PC-3 (cell line): ENCODE data around the gene PEX11A.

Source experiments
- EZH2 ChIP-seq: fragments of 300-600 bp; sonication (generic); IDR thresholded peaks from one replicate; pipeline ENCODE4 v1.6.1; 2017; ENCODE audit warnings: antibody characterized with exemption, mild to moderate bottlenecking, low read length; ENCODE audit not compliant: unreplicated experiment
- TF ChIP-seq, protein P1 (sequence below): fragments of 300-600 bp; sonication (generic); conservative IDR thresholded peaks from 2 replicates; pipeline ENCODE4 v1.5.1; 2017; ENCODE audit warnings: antibody characterized with exemption, low read depth, mild to moderate bottlenecking, low read length

DNA sequence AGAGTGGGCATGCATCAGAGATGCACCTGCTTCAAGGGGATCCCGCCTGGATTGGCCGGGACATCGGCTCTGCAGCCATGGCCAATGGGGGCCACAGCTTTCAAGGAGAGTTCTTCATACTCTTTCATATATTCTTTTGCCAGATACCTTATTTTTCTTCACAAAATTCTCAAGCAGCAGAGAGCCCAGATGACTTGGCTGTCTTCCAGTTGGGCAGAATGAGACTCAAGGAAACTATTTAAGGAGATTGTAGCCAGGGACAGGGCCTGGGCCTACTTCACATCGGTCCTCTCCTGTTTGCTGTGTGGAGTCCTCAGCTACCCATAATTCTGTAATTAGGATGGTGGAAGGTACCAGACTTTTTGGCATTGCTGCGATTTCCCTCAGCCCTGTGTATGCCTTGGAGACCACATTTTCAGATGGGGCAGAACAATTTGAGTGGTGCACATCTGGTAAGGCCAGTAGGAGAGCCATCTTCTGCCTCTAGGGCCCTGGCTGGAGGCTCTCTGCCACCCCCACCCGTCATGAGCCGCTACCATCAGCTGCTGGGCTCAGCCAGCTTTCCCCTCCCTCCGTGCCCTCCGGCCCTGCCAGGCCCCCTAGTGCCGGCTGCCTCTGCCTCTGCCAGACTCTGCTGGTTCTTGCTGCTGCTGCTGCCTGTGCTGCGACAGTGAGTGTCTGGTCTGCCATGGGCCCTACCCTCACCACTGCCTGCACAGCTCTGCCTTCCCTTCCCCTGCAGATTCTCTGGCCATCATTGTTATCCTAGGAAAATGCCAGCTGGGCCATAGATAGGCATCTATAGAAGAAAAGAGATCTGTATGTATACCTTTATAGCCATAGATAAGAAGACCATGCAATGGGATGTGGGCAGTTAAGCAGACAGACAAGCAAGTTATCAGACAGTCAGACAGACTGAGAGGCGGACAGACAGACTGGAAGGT lies 18.1 kb downstream of the PEX11A start:
- TF ChIP-seq, protein P1, sequence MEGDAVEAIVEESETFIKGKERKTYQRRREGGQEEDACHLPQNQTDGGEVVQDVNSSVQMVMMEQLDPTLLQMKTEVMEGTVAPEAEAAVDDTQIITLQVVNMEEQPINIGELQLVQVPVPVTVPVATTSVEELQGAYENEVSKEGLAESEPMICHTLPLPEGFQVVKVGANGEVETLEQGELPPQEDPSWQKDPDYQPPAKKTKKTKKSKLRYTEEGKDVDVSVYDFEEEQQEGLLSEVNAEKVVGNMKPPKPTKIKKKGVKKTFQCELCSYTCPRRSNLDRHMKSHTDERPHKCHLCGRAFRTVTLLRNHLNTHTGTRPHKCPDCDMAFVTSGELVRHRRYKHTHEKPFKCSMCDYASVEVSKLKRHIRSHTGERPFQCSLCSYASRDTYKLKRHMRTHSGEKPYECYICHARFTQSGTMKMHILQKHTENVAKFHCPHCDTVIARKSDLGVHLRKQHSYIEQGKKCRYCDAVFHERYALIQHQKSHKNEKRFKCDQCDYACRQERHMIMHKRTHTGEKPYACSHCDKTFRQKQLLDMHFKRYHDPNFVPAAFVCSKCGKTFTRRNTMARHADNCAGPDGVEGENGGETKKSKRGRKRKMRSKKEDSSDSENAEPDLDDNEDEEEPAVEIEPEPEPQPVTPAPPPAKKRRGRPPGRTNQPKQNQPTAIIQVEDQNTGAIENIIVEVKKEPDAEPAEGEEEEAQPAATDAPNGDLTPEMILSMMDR, result no peak
- no peak for TF ChIP-seq EZH2
